ENCODE data around the gene CCDC15.

CCDC15 gene

DNA sequence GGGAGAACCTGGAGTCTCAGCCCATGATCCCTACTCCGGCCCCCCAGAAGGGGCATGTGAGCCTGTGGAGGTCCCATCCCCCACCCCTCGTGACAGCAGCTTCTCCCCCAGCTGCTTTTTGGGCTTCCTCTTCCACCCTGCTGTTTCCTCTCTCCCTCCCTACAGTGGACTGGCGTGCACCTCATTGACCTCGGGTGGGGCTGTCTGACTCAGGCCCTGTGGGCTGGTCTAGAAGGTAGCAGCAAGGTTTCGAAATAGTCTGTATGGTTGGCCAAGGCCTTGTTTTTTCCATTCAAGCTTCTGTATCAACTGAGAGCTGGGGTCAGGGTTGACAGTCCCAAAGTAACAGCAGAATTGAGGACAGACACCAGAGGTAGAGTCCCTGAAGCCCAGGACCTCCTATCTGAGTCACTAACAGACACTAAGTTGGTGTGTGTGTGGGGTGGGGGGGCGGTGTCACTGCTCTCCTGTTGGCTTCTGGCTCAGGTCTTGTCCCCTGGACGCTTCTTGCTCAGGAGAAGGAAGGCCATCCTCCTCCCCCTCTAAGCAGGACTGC, 116.8 kb downstream of the CCDC15 start:
- DNase-seq, result no peak

DNA sequence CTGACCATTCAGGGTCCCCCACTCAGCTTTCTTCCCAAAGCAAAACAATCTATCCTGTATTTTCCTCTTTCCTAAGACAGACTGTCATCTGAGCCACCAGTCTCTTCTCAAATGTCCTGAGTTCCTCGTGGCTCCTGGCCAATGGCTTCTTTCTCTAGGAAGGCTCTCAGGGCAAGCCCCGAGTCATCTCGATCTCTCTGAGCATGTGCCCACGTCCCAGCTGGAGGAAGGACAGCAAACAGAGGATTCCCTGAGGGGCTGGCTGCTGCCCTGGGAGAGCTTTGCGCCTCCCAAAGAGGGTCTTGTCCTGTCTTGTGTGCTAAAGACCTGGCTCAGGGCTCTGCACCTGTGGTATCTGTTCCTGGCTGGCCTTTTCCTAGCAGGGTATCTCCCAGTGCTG, 117.4 kb downstream of the CCDC15 start:
- DNase-seq, result no peak

DNA sequence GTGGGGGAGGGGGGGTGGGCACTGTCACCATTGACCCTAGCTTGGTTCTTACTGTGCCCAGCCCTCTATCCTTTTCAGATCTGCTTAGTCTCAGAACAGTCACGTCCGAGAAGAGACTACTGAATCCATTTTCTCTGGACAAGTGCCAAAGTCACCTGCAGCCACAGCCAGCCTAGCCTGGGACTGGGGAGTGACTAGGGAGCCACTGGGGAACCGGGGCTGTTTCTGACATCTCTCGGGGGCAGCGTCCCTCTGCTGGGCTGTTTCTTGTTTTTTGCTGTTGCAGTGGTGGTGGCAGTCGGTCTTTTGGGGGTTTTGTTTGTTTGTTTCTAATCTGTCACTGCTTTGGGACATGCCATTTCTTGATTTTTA, 117.8 kb downstream of the CCDC15 start:
- no peak for DNase-seq

DNA sequence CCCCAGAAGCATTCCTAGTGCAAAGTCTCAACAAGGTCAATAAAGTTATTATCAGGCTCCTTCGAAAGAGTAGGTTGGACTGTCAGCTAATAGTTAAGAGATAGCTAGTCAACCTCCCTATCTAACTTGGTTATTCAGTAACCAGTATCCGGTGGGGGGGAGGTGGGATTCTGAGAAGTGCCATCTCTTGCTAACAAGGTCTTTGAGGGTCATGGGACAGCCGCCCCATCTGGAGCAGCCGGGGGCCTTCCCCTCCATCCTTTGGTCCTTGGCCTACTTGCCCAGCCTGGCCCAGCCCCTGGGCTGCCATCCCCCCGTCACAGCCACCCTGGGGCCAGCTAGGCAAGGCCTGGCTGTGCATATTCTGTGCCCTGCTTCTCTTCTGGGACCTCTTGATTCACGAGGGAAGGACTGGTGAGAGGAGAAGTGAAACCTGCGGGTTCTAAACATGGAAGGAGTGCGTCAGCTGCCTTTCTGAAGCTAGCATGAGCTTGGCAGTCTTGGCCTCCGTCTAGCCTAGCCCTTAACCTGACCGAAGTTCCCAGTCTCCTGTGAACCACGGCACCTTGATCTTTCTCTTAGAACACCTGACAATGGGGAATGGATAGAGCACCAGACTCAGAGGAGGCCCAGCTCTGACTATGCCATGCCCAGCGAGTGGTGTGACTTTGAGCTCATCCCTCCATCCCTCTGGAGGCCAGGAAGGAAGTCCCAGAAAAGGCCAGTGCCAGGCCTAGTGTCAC, 118.4 kb downstream of the CCDC15 start:
- DNase-seq, result no peak

DNA sequence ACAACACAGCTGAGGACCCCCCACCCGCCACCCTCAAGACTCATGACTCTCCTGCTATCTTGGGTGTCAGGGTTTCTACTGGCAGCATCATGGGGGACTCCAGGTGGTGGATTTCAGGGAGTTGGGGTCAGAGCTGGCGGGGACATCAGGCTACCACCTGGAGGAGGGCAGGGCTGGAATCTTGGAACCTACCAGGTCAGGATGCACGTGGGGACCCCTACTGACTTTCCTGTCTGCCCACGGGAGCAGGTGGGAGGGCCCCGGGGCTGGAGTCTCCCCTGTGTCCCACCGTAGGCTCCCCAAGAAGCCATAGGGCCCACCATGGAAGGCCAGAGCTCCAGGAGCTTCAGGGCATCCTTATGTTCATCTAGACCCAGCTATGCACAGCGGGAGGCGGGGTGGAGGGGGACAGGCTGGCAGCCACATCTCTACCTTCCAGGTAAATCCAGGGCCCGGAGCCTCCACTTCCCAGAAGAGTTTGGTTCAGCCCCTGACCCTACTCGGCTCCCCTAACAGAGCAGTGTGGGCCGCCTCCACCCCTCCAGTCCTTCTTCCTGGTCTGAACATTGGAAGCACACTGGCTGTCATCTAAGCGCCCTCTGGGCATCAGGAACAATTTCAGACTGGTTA, 119.1 kb downstream of the CCDC15 start:
- no peak for DNase-seq

DNA sequence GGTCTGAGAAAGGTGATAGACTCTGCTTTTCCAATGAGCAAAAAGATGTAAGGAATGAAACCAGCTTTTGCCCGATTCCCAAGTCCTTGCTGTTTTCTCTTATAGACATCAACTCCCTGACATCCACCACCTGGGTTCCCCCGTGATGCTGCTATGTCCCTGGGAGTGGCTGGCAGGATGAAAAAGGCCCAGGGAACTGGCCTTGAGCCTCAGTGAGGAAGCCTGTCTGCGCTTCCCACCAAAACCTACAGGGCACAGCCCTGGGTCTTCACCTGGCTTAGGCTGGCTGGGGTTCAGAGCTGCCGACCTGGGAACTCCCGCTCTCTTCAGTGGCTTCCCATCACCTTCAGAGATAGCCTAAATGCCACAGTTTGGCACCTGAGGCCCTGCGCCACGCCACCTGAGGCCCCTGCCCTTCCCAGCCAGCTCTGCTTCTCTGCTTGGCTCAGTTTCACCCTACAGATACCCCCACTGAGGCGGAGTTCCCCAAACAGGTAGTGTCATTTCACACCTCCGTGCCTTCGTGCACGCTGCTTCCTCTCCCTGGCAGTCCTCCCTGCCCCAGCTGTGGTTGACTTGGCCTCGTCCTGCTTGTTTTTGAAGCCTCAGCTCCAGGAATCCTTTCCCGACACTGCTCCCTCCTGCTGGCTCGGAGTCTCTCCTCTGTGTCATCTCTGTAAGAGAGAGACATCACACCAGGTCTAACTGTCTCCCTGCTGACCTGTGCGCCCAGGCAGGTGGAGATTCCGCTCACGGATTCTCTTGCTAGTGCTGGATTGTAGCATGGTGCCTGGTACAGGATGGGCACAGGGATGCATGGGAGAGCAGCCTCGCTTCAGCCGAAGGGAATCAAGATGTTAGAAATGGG, 119.8 kb downstream of the CCDC15 start:
- no peak for DNase-seq

DNA sequence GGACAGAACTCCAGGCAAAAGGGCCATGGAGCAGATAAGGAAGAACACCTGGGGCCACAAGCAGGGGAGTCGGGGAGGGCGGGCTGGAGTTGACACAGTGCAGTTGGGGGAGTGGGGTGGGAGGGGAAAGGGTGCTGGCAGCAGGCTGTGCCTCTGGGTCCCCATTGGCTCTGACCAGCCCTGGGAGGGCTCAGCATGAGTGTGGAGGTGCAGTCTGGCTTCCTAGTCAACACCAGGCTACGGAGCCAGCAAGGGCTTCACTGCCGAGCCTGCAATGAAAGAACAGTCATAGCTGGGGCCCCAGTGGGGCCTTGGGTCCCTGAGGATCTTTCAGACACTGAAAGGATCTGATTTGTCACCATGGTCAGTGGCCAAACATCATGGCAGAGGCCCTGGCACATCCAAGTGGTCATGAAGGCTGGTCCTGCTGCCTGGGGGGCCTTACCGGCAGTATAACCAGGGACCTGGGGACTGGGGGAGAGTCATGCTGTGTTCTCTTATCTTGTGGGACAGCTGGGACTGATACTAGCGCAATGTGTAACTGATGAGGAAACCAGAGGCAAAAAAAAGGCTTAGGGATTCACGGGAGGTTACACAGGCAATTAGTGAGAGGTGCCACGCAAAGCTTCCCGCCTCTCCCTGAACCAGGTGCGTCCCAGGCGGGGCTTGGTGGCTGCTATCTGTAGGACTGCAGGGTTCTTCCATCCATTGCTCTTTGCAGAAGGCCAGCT, 120.7 kb downstream of the CCDC15 start:
- no peak for DNase-seq

DNA sequence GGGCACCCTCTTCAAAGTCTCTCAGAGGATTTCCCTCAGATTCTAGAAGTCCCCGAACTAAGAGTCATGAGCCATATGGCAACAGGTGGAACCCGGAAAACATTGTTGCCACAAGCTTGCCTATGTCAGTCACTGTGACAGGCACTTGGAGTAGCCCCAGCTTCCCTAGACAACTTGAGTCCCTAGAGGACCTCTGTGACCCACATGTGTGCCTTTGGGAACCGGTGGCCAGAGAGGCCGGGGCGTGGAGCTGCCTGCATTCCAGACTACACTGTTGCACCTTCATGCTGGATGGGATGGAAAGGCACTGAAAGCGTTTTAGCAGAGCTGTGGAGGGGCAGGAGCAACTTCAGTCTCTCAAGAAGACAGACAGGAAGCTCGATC, 121.2 kb downstream of the CCDC15 start:
- no peak for DNase-seq

DNA sequence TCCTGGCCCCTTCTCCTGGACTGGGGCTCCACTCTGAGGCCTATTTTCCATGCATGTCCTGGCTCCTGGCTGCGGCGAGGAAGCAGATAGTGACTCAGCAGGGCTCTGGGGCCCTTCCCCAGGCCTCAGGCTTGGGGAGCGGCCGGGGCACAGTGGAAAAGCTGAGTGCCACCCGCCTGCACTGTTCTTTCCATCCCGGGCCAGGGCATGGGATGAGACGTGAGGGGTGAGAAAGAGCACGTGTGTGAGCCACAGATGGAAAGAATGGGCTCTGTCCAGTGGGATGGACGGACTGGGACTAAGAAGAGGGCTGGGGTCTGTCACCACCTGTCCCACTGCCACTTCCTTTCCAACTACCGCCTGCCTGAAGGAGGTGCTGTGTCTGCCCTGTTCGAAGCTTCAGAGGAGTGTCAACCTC, 121.9 kb downstream of the CCDC15 start:
- DNase-seq, result no peak

DNA sequence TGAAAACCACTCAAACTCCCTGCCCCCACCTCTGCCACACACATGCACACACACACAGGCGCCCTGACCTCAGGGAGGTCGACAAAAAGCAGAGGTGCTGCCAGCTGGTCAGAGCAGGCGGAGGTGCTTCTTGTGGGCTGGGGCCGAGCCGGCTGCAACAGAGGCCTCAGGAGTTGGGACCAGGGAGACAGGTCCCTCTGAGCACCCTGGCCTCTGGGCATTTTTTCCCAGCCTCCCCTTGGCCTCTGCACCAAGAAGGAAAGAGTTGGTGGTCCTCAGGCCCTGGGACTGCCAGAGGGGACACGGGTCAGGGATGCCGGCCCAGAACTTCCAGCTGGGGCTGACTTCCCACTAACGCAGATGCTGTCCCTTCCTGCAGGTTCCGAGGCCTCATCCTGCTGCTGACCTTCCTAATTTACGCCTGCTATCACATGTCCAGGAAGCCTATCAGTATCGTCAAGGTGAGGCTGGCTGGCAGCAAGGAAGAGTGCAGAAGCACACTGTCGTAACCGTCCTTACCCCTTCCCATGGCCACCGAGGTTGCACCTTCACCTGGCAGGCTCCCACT, 122.5 kb downstream of the CCDC15 start:
- no peak for DNase-seq

DNA sequence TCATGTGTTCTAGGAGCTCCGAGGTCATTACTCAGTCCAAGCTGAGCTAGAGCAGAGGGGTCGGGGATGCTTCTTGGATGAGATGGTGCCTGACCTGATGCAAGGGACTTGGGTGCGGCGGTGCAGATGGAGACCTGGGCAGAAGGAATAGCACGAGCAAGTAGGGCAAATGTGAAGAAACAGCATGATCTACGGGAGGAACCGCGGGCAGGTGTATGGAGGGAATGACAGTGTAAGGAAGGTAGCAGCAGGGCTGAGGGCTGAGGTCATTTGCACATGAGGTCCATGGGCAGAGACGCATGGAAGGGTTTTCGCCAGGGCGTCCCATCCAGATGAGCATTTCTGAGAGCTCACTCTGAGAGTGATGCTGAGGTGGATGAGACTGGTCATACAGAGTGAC, 124.0 kb downstream of the CCDC15 start:
- no peak for DNase-seq

DNA sequence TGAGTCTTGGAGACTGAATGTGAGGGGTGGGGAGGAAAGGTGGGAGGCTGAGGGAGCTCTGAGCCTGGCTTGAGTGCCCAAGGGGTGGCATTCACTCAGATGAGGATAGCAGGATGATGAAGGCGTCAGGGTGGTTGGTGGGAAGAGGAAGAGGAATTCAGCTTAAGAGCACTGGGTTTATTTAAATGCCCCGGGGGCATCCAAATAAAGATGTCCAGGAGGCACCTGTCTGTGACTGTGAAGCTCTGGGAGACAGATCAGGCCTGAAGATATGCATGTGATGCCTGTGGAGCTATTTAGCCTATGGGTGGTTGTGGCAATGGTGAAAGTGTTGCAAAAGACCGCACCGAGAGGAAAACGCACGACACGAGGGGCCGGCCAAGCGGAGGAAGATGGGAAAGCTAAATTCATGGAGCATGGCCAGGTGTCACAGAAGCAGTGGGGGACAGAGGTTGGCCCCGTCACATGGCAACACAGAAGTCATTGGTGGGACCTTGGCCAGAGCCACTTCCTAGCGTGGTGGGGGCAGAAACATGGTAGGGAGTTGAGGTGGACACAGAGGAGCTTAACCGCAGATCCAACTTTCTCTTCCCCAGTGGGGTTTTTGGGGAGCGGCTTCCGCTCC, 124.6 kb downstream of the CCDC15 start:
- DNase-seq, result no peak

DNA sequence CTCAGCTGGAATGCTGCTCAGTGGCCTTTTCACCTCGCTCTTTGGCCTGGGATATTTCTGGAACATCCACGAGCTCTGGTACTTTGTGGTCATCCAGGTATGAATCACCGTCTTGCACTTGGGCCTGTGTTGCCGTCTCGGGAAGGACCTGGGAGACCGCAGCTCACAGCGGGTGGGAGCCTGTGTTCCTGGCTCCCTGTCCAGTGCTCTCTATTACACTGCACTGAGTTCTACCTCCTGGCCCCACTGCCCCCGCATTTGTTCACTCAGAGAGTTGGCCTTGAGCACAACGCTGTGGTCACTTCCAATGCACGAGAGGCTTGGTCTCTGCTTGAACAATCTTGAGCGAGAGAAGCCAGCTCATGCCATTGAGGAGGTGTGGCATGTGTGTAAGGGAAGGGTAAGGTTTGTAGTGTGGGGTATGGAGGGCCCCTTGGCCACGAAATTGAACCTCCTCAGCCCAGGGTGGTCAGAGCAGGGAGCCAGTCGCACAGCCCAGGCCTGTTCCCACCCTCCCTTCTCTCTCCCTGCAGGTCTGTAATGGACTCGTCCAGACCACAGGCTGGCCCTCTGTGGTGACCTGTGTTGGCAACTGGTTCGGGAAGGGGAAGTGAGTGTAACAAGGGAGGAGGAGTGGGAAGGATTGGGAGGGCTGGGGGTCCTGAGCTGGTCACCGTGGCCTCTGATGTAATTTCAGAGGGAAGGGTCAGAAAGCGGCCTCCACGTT, 125.3 kb downstream of the CCDC15 start:
- DNase-seq, result no peak

DNA sequence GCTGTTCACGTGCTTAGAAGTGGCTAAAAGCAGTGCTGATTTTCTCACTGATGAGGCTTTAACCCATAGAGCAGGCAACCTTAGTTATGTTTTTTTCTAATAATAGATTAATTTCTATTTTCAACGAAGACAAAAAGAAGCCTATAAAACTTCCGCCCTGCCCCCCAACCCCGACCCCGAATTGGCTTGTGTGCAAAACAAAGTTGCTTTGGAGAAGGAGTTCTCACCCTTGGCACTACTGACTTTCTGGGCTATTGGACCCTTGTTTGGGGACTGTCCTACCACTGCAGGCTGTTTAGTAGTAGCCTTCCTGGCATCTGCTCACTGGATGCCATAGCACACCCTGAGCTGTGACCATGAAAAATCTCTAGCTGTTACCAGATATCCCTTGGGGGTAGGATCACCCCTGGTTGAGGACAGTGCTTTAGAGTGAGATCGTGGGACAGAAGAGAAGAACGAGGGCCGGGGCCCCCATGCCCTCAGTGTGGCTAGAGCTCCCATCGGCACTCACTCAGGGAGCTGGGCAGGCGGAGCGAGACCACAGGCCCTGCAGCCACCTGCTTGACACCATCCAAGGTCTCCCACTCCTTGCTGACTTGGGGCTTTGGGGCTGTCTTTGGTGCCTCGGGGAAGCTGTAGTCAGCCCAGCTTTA, 126.0 kb downstream of the CCDC15 start:
- DNase-seq, result no peak

DNA sequence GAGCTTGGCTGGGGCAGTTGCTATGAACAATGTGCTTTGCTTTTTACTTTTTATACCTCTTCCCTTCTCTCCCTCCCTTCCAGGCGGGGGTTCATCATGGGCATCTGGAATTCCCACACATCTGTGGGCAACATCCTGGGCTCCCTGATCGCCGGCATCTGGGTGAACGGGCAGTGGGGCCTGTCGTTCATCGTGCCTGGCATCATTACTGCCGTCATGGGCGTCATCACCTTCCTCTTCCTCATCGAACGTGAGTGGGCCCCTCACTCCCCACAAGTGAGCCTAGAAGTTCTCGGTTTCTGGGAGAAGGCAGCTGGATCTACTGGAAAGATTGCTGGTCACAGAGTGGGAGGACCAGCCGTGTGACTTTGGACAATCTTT, 126.5 kb downstream of the CCDC15 start:
- DNase-seq, result no peak

DNA sequence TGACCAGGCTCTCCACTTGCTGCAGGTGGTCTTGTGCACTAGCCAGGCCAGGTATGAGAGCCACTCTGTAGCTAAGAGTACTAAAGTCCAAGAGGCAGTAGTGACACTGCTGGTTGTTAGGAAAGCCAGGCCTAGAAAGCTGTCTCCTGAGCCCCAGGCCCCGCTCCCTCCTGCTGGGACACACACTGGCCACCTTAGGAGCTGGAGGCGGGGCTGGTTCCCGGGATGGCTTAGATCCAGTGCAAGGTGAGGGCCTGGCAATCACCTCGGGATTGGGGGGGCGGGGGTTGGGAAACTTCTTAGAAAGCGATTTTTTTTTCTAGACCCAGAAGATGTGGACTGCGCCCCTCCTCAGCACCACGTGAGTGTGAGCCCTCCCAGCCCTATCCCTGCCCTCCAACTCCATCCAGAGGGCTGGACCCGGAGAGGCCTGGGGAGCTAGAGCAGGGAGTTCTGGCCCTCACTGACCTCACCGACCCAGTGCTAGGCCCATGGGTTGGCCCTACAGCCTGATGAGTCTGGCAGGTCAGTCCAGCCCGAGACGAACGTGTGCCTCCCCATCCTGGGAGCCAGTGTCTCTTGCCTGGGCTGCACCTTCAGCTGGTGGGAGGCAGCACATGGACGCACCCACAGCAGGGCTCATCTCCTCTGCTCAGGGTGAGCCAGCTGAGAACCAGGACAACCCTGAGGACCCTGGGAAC, 127.2 kb downstream of the CCDC15 start:
- no peak for DNase-seq

DNA sequence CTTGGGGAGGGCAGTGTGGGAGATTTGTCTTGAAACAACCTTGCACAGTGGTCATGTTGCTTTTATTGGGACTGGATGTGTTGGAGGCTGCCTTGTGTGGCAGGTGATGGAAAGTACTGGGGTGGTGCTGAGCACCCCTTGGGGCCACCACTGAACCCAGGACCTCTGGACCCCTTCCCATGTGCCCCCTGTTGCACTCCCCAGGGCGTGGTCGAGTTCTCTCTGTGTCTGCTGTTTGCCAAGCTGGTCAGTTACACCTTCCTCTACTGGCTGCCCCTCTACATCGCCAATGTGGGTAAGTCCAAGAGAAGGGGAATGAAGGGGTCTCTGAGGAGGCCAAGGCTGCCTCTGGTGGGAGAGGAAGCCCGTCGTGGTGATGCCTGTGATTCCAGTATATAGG, 128.0 kb downstream of the CCDC15 start:
- no peak for DNase-seq

DNA sequence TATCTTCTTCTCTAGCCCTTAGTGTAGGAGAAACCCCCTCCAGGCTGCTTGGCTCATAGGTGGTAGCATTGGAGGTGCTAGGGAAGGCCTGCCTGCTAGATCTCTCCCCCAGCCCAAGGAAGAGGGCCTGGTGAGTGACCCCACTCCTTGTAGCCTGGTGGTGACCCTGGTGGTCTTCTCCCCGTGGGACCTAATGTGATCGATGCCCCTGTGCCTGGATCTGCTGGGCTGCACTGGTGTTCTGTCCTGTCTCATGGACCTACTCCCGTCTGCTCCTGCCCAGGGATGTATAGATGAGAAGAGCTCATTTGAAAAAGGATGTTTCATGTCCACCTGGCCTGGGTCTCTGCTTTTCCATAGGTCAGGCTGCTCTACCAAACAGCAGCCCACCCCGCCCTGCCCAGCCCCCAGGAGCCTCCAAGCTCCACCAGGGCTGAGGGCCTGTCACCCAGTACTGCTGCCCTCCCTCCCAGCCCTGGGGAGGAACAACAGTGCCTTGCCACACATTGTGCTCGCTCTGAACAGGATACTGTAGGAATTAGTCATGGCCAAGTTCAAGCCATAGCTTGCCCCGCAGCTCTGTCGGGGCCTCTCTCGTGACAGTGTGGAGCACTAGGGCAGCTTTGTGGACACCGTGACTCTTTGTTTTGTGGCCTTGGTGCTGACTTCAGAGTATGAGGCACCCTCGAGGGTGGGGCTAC, 128.8 kb downstream of the CCDC15 start:
- DNase-seq, result no peak

DNA sequence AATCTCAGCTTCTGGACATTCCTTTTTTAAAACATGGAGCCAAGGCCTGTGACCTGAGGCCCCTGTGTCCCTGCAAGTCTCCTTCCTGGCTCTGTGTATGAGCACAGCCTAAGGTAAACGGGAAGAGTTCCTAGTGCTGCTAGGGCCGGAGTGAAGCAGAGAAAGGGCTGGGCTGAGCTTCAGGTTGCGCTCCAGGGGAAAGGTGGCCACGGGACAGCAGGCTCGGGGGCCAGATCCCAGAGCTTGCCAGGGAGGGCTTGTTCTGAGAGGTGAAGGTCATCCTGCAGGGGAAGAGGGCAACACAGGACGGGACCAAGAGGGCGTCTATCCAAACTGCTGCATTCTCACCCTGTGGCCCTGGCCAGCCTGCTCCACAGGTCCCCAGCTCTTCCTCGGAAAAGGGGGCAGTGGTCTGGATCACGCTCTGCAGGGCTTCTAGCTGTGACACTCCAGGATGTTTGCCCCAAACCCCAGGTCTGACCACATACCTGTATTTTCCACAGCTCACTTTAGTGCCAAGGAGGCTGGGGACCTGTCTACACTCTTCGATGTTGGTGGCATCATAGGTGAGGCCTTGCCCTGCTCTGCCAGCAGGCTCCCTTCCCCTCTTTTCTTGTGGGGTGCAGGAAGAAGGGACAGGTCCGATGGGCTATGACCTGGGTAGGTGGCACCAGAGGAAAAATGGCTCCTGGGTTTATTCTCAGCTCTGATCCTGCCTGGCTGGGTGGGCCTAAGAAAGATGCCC, 129.5 kb downstream of the CCDC15 start:
- no peak for DNase-seq
